Measurements from ENCODE around the gene METTL5. TPM values are rescaled to one million over a fixed set of nuclear protein-coding genes. Genes with fewer than 3 reads are reported as not detected.
"Not testable (repeated sequence)": the region's sequence is repeated elsewhere in the genome, so short reads cannot be mapped to it uniquely, and the experiment has no call there.

The METTL5 gene
- polyA plus RNA-seq, 1 donor from 2014 or later = 73.8 TPM

- H3K9me2 ChIP-seq (ENCODE audit: insufficient read depth, low read length); H3F3A ChIP-seq (ENCODE audit: insufficient read depth, low read length, poor library complexity, severe bottlenecking); H3K27ac ChIP-seq (ENCODE audit: low read length); H2AFZ ChIP-seq (ENCODE audit: low read depth, low read length); H3K27me3 ChIP-seq (ENCODE audit: insufficient read depth, low read depth, low read length); H3K36me3 ChIP-seq (ENCODE audit: insufficient read depth, low read length); H3K9ac ChIP-seq (ENCODE audit: low read length); H4K20me1 ChIP-seq (ENCODE audit: insufficient read depth); H3K4me2 ChIP-seq (ENCODE audit: low read length); H3K9me3 ChIP-seq (ENCODE audit: low read length); H3K4me3 ChIP-seq (ENCODE audit: low read length): not testable (repeated sequence)
- H3K79me2 ChIP-seq (replicated peaks; ENCODE audit: insufficient read depth, low read length) = peaks cover 31% of the 10 kb centered on the region
Measured at GRCh38 chr2:169866230-169866629, 41.5 kb upstream of the METTL5 start.

GRCh38 chr2:169865492-169865891 lies 40.8 kb upstream of the METTL5 start:
- no peak for TF ChIP-seq CTCF (IDR thresholded peaks at IDR 0.05; ENCODE audit: poor library complexity, severe bottlenecking)
- TF ChIP-seq EP300 (conservative IDR thresholded peaks at IDR 0.05; ENCODE audit: poor library complexity, severe bottlenecking) = no peak
- no peak for TF ChIP-seq RAD21 (conservative IDR thresholded peaks at IDR 0.05)
- TF ChIP-seq MXI1 (conservative IDR thresholded peaks at IDR 0.05; ENCODE audit: poor library complexity, severe bottlenecking) = no peak
- TF ChIP-seq EZH2 (IDR thresholded peaks at IDR 0.05; ENCODE audit: borderline replicate concordance, insufficient read depth, low read length, poor library complexity, severe bottlenecking) = no peak
- no peak for TF ChIP-seq TAF1 (IDR thresholded peaks at IDR 0.05; ENCODE audit: low read depth)
- TF ChIP-seq POLR2AphosphoS5 (IDR thresholded peaks at IDR 0.05) = no peak
- no peak for TF ChIP-seq SMC3 (conservative IDR thresholded peaks at IDR 0.05; ENCODE audit: poor library complexity)
- no peak for TF ChIP-seq REST (IDR thresholded peaks at IDR 0.05; ENCODE audit: borderline replicate concordance)
- H3K4me2 ChIP-seq (ENCODE audit: low read length) = no peak overlapping the region
- H3K9ac ChIP-seq (ENCODE audit: low read length) = no peak overlapping the region
- H3F3A ChIP-seq (ENCODE audit: insufficient read depth, low read length, poor library complexity, severe bottlenecking) = no peaks in the 10 kb centered on the region
- peaks cover 31% of the 10 kb centered on the region for H3K79me2 ChIP-seq (replicated peaks; ENCODE audit: insufficient read depth, low read length)
- H3K36me3 ChIP-seq (ENCODE audit: insufficient read depth, low read length) = no peaks in the 10 kb centered on the region
- H3K9me3 ChIP-seq (ENCODE audit: low read length) = no peaks in the 10 kb centered on the region
- H3K27ac ChIP-seq (ENCODE audit: low read length) = no peak overlapping the region
- H2AFZ ChIP-seq (ENCODE audit: low read depth, low read length) = no peak overlapping the region
- H3K4me3 ChIP-seq (ENCODE audit: low read length) = no peak overlapping the region
- H3K9me2 ChIP-seq (ENCODE audit: insufficient read depth, low read length) = no peaks in the 10 kb centered on the region
- no peaks in the 10 kb centered on the region for H4K20me1 ChIP-seq (ENCODE audit: insufficient read depth)
- H3K27me3 ChIP-seq (ENCODE audit: insufficient read depth, low read depth, low read length) = no peaks in the 10 kb centered on the region

- Histone ChIP-seq H3K4me2 (ENCODE audit: low read length) (no peak overlapping the region), H2AFZ (ENCODE audit: low read depth, low read length) (no peak overlapping the region), H3K4me3 (ENCODE audit: low read length) (no peak overlapping the region), H3K36me3 (ENCODE audit: insufficient read depth, low read length) (no peaks in the 10 kb centered on the region), H4K20me1 (ENCODE audit: insufficient read depth) (no peaks in the 10 kb centered on the region), H3K9me3 (ENCODE audit: low read length) (no peaks in the 10 kb centered on the region), H3K27me3 (ENCODE audit: insufficient read depth, low read depth, low read length) (no peaks in the 10 kb centered on the region), H3K9me2 (ENCODE audit: insufficient read depth, low read length) (no peaks in the 10 kb centered on the region), H3K79me2 (replicated peaks; ENCODE audit: insufficient read depth, low read length) (peaks cover 38% of the 10 kb centered on the region), H3K9ac (ENCODE audit: low read length) (no peak overlapping the region), H3F3A (ENCODE audit: insufficient read depth, low read length, poor library complexity, severe bottlenecking) (no peaks in the 10 kb centered on the region), H3K27ac (ENCODE audit: low read length) (no peak overlapping the region)
- TF ChIP-seq MXI1 (conservative IDR thresholded peaks at IDR 0.05; ENCODE audit: poor library complexity, severe bottlenecking) (no peak), EZH2 (IDR thresholded peaks at IDR 0.05; ENCODE audit: borderline replicate concordance, insufficient read depth, low read length, poor library complexity, severe bottlenecking) (no peak), RAD21 (conservative IDR thresholded peaks at IDR 0.05) (no peak), CTCF (IDR thresholded peaks at IDR 0.05; ENCODE audit: poor library complexity, severe bottlenecking) (no peak), TAF1 (IDR thresholded peaks at IDR 0.05; ENCODE audit: low read depth) (no peak), SMC3 (conservative IDR thresholded peaks at IDR 0.05; ENCODE audit: poor library complexity) (no peak), EP300 (conservative IDR thresholded peaks at IDR 0.05; ENCODE audit: poor library complexity, severe bottlenecking) (no peak), POLR2AphosphoS5 (IDR thresholded peaks at IDR 0.05) (no peak), REST (IDR thresholded peaks at IDR 0.05; ENCODE audit: borderline replicate concordance) (no peak)
Measured at GRCh38 chr2:169862816-169863215, 38.1 kb upstream of the METTL5 start.
